SH-SY5Y (cell line): Measurements from ENCODE around the gene ADARB2.

Experiments
- GATA2 ChIP-seq: IDR thresholded peaks from 2 replicates; pipeline ENCODE4 v1.6.1; 2011; ENCODE audit warnings: mild to moderate bottlenecking, low read depth, low read length
- GATA3 ChIP-seq: IDR thresholded peaks from 2 replicates; pipeline ENCODE4 v1.6.1; 2011; ENCODE audit warnings: low read depth, mild to moderate bottlenecking, low read length, moderate library complexity

ADARB2 gene

DNA sequence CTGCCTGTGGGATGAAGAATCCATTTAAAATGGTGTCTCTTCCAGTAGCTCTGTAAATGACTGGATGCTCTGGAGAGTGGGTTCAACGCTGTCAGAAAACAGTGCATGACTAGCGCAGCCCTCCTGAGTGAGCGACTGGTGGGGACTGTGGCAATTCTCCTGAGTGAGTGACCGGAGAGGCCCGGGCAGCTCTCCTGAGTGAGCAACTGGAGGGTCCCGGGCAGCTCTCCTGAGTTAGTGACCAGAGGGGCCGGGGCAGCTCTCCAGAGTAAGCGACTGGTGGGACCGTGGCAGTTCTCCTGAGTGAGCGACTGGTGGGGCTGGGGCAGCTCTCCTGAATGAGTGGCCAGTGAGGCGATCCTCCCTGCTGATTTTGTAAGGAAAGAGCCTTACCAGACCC is 595.6 kb downstream of the ADARB2 start:
- TF ChIP-seq GATA3 (no peak), GATA2 (no peak)

DNA sequence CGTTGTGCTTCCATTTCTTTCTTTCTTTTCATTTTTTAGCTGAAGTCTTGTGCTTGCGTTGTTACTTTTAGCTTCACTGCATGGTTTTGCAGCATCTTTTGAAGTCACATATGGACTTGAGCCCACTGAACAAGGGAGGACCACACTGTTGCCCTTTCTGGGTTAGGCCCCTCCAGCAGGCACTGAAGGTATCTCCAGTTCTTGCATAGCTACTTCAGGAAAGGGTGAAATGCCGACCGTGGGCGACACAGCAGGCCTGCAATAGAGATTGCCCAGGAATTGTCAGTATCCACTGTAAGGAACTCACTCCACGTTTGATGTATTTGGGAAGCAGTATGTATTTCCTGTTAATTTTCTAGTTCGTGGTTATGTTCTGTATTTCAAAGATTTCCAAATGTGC is 596.1 kb downstream of the ADARB2 start:
- TF ChIP-seq GATA3 (no peak), GATA2 (no peak)

DNA sequence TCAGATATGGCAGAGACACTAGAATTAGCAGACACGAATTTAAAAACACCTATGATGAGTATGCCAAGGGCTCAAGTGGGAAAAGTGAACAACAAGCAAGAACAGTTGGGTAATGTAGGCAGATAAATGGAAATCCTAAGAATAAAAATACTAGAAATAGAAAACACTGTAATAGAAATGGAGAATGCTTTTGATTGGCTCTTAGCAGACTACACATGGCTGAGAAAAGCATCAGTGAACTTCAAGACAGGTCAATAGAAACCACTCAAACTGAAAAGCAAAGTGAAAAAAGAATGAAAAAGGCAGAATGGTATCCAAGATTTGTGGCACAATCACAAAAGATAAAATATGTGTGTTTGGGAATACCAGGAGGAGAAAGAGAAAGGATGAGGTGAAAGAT is 598.8 kb downstream of the ADARB2 start:
- no peak for TF ChIP-seq GATA3
- TF ChIP-seq GATA2 = no peak

DNA sequence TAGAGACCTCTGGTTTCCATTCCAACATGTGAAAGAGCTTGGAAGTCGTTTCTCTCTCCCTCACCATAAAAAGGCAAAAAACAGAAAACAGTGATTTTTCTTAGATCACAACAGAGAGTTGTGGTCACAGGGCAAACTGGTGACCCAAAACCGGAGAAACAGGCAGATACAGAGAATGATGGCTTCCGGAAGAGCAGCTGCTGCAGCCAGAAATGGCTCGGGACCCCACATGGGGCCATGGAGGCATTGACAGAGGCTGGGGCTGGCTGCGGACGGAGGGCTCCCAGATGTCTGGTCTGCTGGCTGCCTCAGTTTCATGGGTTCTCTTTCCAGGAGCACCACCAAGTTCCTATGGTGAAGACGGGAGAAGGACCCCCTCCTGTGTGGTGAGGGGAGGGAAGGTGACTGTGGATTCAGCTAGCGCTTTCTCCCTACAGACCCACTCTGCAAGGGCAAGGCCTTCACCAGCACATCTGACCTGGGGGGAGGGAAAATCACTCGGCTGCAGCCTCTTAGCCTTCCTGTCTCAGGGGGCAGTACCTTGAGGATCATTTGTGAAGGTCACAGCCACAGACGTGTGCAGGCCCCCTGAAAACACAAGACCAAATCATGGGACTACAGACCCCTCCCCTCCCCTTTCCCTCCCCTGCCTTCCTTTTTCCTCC is 599.7 kb downstream of the ADARB2 start:
- no peak for TF ChIP-seq GATA2
- TF ChIP-seq GATA3 = no peak

DNA sequence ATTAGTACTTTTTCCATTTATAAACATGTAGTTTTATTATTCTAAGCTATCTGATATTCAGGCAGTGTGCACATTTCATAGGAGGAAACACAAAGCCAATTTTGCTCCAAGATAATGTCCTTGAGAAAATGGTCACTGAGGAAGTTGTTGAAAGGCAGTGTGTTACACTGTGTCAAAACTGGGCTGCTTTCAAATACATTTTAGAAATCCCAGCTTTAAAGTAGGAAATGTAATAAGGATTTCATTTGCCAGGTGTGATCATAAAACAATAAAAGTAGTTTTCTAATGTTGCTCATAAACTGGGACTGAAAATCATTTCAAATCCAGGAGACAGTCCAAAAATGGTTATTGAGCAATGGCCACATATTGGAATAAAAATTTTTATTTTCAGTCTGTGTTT is 601.1 kb downstream of the ADARB2 start:
- TF ChIP-seq GATA2 = no peak
- no peak for TF ChIP-seq GATA3

DNA sequence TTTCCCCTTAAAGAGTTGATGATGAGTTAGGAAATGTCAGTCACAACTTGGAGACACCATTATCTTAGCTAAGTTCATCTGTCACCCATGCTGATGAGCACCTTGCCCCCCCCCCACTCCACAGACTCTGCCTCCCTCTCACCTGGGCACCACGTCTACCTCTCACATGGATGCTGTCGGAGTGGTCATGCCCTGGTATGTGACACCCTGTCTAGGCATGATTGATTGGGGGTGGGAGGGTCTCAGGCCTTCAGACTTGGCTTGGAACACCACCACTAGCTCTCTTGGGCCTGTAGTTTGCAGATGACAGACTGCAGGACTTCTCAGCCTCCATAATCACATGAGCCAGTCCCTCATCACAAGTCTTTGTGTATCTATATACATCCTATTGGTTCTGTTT is 603.2 kb downstream of the ADARB2 start:
- no peak for TF ChIP-seq GATA3
- TF ChIP-seq GATA2 = no peak

DNA sequence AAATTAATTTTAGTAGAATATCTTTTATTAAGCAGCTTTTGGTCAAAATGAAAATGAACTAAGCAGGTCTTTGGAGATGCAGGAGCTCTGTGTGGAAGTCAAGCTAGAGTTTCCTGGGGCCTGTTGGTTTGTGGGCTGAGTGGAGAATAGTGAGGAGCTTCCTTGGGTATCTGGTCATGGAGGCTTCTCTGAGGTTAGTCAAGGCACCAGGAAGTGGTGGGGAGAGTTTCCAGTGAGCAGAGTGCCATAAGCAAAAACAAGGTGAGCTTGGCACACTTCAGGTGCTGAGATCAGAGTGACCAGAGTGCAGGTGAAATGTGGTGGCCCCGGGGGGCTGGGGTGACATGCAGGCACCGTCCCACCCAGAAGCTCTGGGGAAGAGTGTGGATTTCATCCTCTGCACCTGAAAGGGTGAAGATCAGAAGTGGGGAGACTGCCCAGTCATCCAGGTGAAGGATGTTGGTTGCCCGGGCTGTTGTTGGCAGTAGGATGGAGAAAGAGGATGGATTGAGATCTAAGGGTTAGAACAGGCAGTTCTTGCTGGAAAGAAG is 603.8 kb downstream of the ADARB2 start:
- TF ChIP-seq GATA3 = no peak

DNA sequence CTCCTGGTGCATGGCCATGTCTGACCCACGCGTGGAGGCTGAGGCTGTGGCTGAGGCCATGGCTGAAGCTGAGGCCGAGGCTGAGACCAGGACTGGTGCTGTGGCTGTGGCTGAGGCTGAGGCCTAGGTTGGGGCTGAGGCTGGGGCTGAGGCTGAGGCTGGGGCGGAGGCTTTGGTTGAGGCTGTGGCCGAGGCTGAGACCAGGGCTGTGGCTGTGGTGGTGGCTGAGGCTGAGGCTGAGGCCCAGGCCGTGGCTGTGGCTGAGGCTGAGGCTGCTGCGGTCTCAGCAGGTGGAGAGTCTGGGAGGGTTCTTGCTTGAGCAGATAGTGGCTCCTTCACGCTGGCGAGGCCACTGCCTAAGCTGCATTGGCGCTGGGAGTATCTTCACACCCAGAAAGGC is 604.7 kb downstream of the ADARB2 start:
- TF ChIP-seq GATA3 (no peak), GATA2 (no peak)

DNA sequence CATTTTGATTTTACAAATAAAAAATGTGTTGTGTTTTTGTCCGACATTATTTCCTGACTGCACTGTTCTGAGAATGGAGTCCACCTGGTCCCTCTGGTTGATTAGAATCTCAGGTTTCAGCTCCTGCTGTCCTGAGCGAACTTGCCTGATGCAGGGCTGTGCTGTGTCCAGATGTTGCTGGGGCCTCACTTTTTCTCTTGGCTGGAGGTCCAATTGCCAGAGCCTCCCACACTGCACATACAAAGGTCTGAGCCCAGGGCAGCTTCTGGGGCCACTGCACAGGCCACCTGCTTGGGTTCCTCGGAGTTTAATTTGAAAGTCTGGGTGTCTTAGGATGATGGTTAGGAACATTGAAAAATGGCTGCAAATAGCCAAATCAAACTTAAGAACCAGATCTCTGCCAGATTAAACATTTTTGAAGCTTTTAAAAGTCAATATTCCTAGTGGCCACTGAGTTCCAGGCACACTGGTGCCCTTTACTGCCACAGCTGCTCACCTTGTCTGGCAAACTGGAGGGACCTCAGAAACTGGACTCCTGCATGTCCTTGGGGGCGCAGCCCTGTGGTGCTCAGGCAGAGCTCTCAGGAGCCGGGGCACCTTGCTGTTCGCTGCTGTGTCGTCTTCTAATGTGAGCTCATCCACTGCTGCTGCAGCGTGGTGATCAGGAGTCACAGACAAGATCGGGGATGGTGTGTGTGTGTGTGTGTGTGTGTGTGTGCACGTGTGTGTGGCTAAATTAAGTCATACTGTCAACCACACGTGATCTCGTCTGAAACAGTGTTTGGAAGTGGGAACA is 606.1 kb downstream of the ADARB2 start:
- TF ChIP-seq GATA2 (no peak), GATA3 (no peak)

DNA sequence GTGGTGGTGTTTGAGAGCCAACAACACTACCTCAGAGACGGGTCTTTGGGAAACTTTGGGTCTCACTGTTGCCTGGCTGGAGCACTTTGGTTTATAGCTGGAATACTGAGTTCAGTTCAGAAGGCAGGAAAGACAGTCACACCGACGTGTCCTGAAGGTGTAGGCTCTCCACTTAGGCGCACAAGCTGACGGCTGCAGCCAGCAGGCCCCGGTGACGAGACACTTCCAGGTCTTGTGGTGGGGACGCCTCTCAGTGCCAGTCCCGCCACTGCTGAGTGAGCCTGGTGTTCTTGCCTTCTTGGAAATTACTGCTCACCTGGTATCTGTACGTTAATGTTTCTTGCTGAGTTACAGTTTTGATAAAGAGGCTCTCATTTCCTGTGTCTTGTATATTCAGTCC is 607.1 kb downstream of the ADARB2 start:
- no peak for TF ChIP-seq GATA2
- TF ChIP-seq GATA3 = no peak

DNA sequence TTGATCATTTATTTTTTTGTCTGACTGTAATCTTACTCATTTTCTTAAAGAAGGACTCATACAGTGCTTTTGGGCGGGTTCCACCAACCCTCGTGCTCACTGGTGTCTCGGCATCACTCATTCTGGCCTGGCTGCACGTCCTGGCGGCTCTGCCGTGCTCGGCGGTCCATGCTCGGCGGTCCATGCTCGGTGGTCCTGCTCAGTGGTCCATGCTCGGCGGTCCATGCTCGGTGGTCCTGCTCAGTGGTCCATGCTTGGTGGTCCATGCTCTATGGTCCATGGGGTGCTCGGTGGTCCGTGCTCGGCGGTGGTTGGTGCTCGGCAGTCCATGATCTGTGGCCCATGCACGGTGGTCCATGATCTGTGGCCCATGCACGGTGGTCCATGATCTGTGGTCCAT is 608.7 kb downstream of the ADARB2 start:
- TF ChIP-seq GATA2 (no peak), GATA3 (no peak)

DNA sequence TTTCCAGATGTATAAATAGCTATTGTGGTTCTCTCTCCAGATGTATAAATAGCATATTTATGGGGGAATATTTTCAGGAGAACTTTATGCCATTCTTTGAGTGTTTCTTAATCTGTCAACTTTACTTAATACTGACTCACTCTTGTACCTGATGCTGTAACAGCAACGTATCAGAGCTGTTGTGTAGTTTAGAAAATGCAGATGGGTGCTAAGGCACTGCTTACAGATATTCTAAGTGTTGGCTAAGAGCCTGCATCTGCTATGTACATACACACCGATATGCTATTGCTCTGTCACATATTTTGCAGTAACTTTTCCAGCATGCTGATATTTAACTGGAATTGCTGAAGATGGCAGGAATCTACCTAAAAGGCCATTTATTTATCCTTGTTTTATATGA is 609.2 kb downstream of the ADARB2 start:
- no peak for TF ChIP-seq GATA3
- TF ChIP-seq GATA2 = no peak

DNA sequence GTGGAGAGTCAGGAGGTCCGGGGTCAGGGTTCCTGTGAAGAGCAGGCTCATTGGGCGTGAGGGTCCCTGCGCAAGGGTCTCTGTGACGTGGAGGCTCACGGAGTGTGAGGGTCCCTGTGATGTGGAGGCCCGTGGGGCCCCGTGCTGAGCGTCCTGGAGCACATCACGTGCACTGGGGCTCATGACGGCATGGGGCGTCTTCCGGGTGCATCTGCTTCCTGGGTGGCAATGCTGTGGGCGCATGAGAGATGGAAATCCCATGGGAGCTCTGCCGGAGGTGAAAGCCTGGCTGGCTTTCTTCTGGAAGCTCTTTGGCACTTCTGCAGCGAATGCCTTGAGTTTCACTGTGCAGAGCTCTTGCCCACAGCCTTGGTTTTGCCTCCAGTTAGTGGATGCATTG is 609.7 kb downstream of the ADARB2 start:
- TF ChIP-seq GATA2 (no peak), GATA3 (no peak)
